ENCODE results near the gene ZIC1.

Gene ZIC1

DNA sequence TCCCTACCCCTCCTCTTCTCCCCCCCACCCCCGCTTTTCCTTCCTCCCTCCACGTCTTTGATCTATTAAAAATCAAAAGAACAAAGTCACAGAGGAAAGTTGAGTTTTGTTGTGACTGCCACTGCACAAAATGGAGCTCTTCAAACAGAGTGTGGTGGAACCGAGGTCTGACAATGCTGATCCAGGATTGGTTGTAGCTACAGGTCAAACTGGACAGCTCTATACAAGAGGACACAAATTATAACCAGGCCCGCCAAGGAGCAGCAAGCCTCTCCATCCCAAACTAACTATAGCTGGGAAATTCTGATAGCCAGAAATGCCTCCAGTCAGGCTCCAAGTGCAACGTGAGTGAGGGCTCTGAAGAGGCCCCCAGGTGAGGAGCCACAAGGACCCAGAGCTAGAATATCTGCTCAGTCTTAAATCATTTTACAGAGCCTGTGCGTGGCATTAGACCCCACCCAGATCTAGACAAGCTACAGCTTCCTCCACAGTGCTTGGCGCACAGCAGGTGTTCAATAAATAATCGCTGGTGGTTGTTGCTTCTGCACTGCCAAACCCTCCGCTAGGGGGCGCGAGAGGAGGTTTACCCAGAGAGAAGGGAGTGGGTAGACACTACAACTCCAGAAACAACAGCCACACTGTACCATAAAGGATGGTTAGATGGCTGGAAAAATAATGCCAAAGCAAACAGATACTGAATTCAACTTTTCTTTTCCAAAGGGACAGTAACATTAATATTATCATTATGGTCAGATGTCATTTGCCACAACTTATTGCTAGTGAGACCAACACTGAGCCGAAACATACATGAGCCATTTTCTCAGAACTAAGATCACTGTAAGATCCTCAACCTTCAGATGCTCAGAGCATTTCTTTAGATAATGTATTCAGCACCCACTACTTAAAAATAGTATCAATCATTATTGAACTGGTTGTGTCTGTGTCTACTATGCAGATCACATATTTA is 47.4 kb upstream of the ZIC1 start:
- H3K4me2 ChIP-seq (ENCODE audit: insufficient read depth, low read length, poor library complexity, severe bottlenecking), result peak overlapping the region; percentile 21
- H3K4me3 ChIP-seq (ENCODE audit: low read length in 2 of 2), result peak overlapping the region in 1 of 2 donors; percentile 21
- no peaks in the 10 kb centered on the region for H3K79me1 ChIP-seq (ENCODE audit: low read depth, low read length)
- H3K9me3 ChIP-seq (replicated peaks in 1 of 2; ENCODE audit: control insufficient read depth in 2 of 2, insufficient read depth in 1 of 2, low read depth in 1 of 2, low read length in 2 of 2), result peaks cover 2 to 16% of the 10 kb centered on the region in 2 donors
- no peak overlapping the region for H3K23ac ChIP-seq (ENCODE audit: low read depth, low read length, poor library complexity)
- WGBS, 2 donors (ENCODE audit: extremely low coverage in 2 of 2, insufficient read length in 2 of 2, insufficient replicate concordance in 1 of 2), result no CpG with 5 or more reads among the region's 12 CpGs
- no peak overlapping the region for H2BK15ac ChIP-seq (ENCODE audit: low read length)
- no peak overlapping the region for H3K4ac ChIP-seq (ENCODE audit: low read length)
- no peak overlapping the region for H3K27ac ChIP-seq (replicated peaks; ENCODE audit: low read length)
- H3K9ac ChIP-seq (ENCODE audit: low read depth, low read length, poor library complexity), result no peak overlapping the region
- H4K91ac ChIP-seq (ENCODE audit: low read depth, low read length, poor library complexity), result no peak overlapping the region
- no peak overlapping the region for H2AK5ac ChIP-seq (ENCODE audit: low read depth, low read length)
- no peaks in the 10 kb centered on the region for H3K36me3 ChIP-seq (replicated peaks in 1 of 2; ENCODE audit: control insufficient read depth in 2 of 2, insufficient read depth in 2 of 2, low read length in 2 of 2)
- H2BK5ac ChIP-seq (ENCODE audit: low read length), result no peak overlapping the region
- no peak overlapping the region for H4K8ac ChIP-seq (ENCODE audit: low read depth, low read length)
- peaks cover 14 to 18% of the 10 kb centered on the region in 2 donors for H3K4me1 ChIP-seq (ENCODE audit: control insufficient read depth in 2 of 2, insufficient read depth in 1 of 2, low read depth in 1 of 2, low read length in 2 of 2)
- no peak overlapping the region for H3K18ac ChIP-seq (ENCODE audit: low read length)
- DNase-seq (ENCODE audit: low spot score), result no peak
- no peak overlapping the region for H2BK12ac ChIP-seq (ENCODE audit: low read length)
- H2BK120ac ChIP-seq (ENCODE audit: low read depth, low read length), result no peak overlapping the region
- no peak overlapping the region for H3K14ac ChIP-seq (ENCODE audit: low read length)
- H3K27me3 ChIP-seq (ENCODE audit: control insufficient read depth in 3 of 3, insufficient read depth in 3 of 3, low read depth in 1 of 3, low read length in 3 of 3), result peaks cover 0 to 90% (median 55%) of the 10 kb centered on the region in 3 experiments
- H2AFZ ChIP-seq (ENCODE audit: low read length), result peak overlapping the region; percentile 76

DNA sequence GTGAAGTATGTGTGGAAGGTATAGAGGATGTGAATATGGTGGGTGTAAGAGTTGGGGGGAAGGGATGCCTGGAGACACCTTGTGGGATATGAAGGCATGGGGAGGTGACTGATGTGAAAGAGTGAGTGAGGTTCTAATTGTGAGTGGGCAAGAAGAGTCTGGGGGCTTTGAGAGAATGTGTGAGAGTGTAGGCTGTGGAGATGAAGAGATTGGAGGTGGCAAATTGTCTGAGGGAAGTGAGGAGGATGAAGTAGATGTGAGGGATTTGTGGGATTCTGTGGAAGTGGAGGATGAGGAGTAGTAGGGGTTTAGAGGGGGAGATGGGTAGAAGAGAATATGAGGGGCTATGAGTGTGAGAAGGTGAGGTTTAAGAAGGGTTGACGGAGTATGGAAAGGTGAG is 44.4 kb upstream of the ZIC1 start:
- H3K27ac ChIP-seq (replicated peaks; ENCODE audit: low read length), result no peak overlapping the region
- H3K27me3 ChIP-seq (ENCODE audit: control insufficient read depth in 3 of 3, insufficient read depth in 3 of 3, low read depth in 1 of 3, low read length in 3 of 3), result peaks cover 3 to 90% (median 50%) of the 10 kb centered on the region in 3 experiments

DNA sequence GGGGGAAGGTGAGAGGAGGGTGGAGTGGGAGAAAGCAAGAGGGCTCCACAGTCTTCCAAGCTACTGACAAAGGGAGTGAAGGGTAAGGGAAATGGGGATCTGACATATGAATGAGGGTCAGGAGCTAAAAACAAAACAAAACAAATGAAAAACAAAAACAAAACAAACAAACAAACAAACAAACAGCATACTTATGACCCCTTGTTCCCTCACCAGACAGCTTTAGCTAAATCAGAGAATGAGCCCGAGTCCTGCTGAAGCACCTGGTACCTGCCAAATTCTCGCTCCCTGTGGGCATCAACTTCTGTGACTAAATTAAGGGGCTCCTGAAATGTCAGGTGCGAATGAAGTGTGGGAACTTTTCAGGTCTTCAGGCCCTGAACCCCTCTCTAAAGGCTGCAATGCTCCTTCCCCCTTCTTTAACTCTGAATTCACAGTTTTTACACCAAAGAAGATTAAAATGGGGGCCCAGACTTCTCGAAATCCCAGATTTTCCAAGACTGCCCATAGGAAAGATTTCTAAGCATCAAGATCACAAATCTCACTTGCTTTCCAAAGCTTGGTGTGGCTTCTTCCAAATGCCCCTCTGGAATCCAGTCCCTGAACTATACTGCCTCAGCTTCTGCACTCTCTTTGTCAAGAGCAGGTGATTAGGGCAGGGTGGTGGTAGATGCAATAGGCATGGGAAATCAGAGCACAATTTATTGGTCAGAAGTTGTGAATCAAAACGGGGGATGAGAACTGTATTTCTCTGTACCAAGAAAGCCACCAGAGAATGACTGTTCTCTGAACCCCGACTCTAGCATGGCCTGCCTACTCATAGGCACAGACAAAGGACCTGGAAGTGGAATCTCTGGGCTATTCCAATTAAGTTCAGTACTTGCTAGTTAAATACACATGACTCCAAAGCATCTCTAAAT is 43.7 kb upstream of the ZIC1 start:
- no peak overlapping the region for H4K8ac ChIP-seq (ENCODE audit: low read depth, low read length)
- no peak overlapping the region for H2AFZ ChIP-seq (ENCODE audit: low read length)
- no peak overlapping the region for H3K14ac ChIP-seq (ENCODE audit: low read length)
- no peak overlapping the region for H2BK120ac ChIP-seq (ENCODE audit: low read depth, low read length)
- no peak overlapping the region for H3K9ac ChIP-seq (ENCODE audit: low read depth, low read length, poor library complexity)
- no peak overlapping the region for H2BK5ac ChIP-seq (ENCODE audit: low read length)
- no peak overlapping the region for H3K27ac ChIP-seq (replicated peaks; ENCODE audit: low read length)
- WGBS, 2 donors (ENCODE audit: extremely low coverage in 2 of 2, insufficient read length in 2 of 2, insufficient replicate concordance in 1 of 2), result no CpG with 5 or more reads among the region's 6 CpGs
- no peak overlapping the region for H3K4me2 ChIP-seq (ENCODE audit: insufficient read depth, low read length, poor library complexity, severe bottlenecking)
- no peak overlapping the region for H3K23ac ChIP-seq (ENCODE audit: low read depth, low read length, poor library complexity)
- no peak overlapping the region for H2BK12ac ChIP-seq (ENCODE audit: low read length)
- no peak overlapping the region for H2AK5ac ChIP-seq (ENCODE audit: low read depth, low read length)
- H3K27me3 ChIP-seq (ENCODE audit: control insufficient read depth in 3 of 3, insufficient read depth in 3 of 3, low read depth in 1 of 3, low read length in 3 of 3), result peaks cover 5 to 90% (median 50%) of the 10 kb centered on the region in 3 experiments
- H3K36me3 ChIP-seq (replicated peaks in 1 of 2; ENCODE audit: control insufficient read depth in 2 of 2, insufficient read depth in 2 of 2, low read length in 2 of 2), result no peaks in the 10 kb centered on the region
- no peaks in the 10 kb centered on the region for H3K9me3 ChIP-seq (replicated peaks in 1 of 2; ENCODE audit: control insufficient read depth in 2 of 2, insufficient read depth in 1 of 2, low read depth in 1 of 2, low read length in 2 of 2)
- no peak for DNase-seq (ENCODE audit: low spot score)
- no peak overlapping the region for H2BK15ac ChIP-seq (ENCODE audit: low read length)
- H3K18ac ChIP-seq (ENCODE audit: low read length), result no peak overlapping the region
- H3K4ac ChIP-seq (ENCODE audit: low read length), result no peak overlapping the region
- H3K4me1 ChIP-seq (ENCODE audit: control insufficient read depth in 2 of 2, insufficient read depth in 1 of 2, low read depth in 1 of 2, low read length in 2 of 2), result peaks cover 9 to 20% of the 10 kb centered on the region in 2 donors
- no peak overlapping the region for H3K4me3 ChIP-seq (ENCODE audit: low read length in 2 of 2)
- no peak overlapping the region for H4K91ac ChIP-seq (ENCODE audit: low read depth, low read length, poor library complexity)
- no peaks in the 10 kb centered on the region for H3K79me1 ChIP-seq (ENCODE audit: low read depth, low read length)

More for the DNA sequence above, 44.4 kb upstream of the ZIC1 start:
- Histone ChIP-seq H2BK12ac (ENCODE audit: low read length) (no peak overlapping the region), H3K4me1 (ENCODE audit: control insufficient read depth in 2 of 2, insufficient read depth in 1 of 2, low read depth in 1 of 2, low read length in 2 of 2) (peaks cover 10 to 23% of the 10 kb centered on the region in 2 donors), H3K36me3 (replicated peaks in 1 of 2; ENCODE audit: control insufficient read depth in 2 of 2, insufficient read depth in 2 of 2, low read length in 2 of 2) (no peaks in the 10 kb centered on the region), H3K14ac (ENCODE audit: low read length) (no peak overlapping the region), H2BK5ac (ENCODE audit: low read length) (no peak overlapping the region), H3K4ac (ENCODE audit: low read length) (no peak overlapping the region), H3K79me1 (ENCODE audit: low read depth, low read length) (no peaks in the 10 kb centered on the region), H3K23ac (ENCODE audit: low read depth, low read length, poor library complexity) (no peak overlapping the region), H2BK120ac (ENCODE audit: low read depth, low read length) (no peak overlapping the region), H3K4me2 (ENCODE audit: insufficient read depth, low read length, poor library complexity, severe bottlenecking) (no peak overlapping the region), H2AFZ (ENCODE audit: low read length) (no peak overlapping the region), H3K4me3 (ENCODE audit: low read length in 2 of 2) (no peak overlapping the region), H4K91ac (ENCODE audit: low read depth, low read length, poor library complexity) (no peak overlapping the region), H3K9ac (ENCODE audit: low read depth, low read length, poor library complexity) (no peak overlapping the region), H4K8ac (ENCODE audit: low read depth, low read length) (no peak overlapping the region), H3K9me3 (replicated peaks in 1 of 2; ENCODE audit: control insufficient read depth in 2 of 2, insufficient read depth in 1 of 2, low read depth in 1 of 2, low read length in 2 of 2) (peaks cover 0 to 2% of the 10 kb centered on the region in 2 donors), H3K18ac (ENCODE audit: low read length) (no peak overlapping the region), H2BK15ac (ENCODE audit: low read length) (no peak overlapping the region), H2AK5ac (ENCODE audit: low read depth, low read length) (no peak overlapping the region)
- DNase-seq (ENCODE audit: low spot score), result no peak
- WGBS, 2 donors (ENCODE audit: extremely low coverage in 2 of 2, insufficient read length in 2 of 2, insufficient replicate concordance in 1 of 2), result 100% methylated on average over 1 of the region's 1 CpG
